Stomach (tissue), 9 donors: Measurements from ENCODE around the gene BSN. TPM values are rescaled to one million over a fixed set of nuclear protein-coding genes. Genes with fewer than 3 reads are reported as not detected.

Experiments
- DNase-seq, 2 donors: peaks; one replicate each; pipeline versions ENCODE4 v3.0.0 to v3.0.0-alpha.2; 2013 to 2019
- H3K27ac ChIP-seq, 5 donors: fragments of 200-600 bp in 4 of 5; sonication (generic) in 4 of 5; one replicate each; pipeline ENCODE4 v1.5.1; 2013 to 2019; ENCODE audit warnings: mild to moderate bottlenecking in 1 of 5, moderate library complexity in 1 of 5
- H3K27me3 ChIP-seq, 3 donors: fragments of 200-600 bp; sonication (generic); one replicate each; pipeline ENCODE4 v1.5.1; 2017 to 2019; ENCODE audit warnings: mixed run types in 1 of 3
- H3K36me3 ChIP-seq, 4 donors: fragments of 200-600 bp; sonication (generic); 1 replicate in 3 of 4; 2 replicates in 1 of 4; pipeline ENCODE4 v1.5.1; 2016 to 2019
- H3K4me1 ChIP-seq, 4 donors: fragments of 200-600 bp; sonication (generic); one replicate each; pipeline ENCODE4 v1.5.1; 2016 to 2019
- H3K4me3 ChIP-seq, 4 donors: fragments of 200-600 bp; sonication (generic) in 3 of 4; one replicate each; pipeline ENCODE4 v1.5.1; 2016 to 2019; ENCODE audit warnings: mild to moderate bottlenecking in 1 of 4
- H3K9me3 ChIP-seq, 4 donors: fragments of 200-600 bp; sonication (generic); one replicate each; pipeline ENCODE4 v1.5.1; 2016 to 2019
- EP300 ChIP-seq: sonication (generic); formaldehyde crosslinking; IDR thresholded peaks from one replicate; pipeline ENCODE4 v1.6.1; 2017; ENCODE audit warnings: antibody characterized with exemption
- POLR2A ChIP-seq, 4 donors: fragments of 450-650 bp; IDR thresholded peaks; one replicate each; pipeline ENCODE4 v1.6.1; 2016; ENCODE audit warnings: antibody characterized with exemption in 4 of 4, control low read depth in 2 of 4, mild to moderate bottlenecking in 1 of 4, moderate library complexity in 1 of 4
- POLR2AphosphoS5 ChIP-seq, 3 donors: sonication (generic); formaldehyde crosslinking; IDR thresholded peaks; one replicate each; pipeline ENCODE4 v1.6.1; 2016; ENCODE audit warnings: antibody characterized with exemption in 3 of 3
- WGBS, 5 donors: extraction: QIAGEN DNeasy Blood & Tissue Kit in 3 of 5; methylation state at CpG; one replicate each; pipeline versions ENCODE4 v1.1.5 to v1.1.7; 2013 to 2018; 5-methylcytosine and 5-hydroxymethylcytosine counted together
- intact Hi-C: fragments of 100-400 bp; cut with DNase I; formaldehyde crosslinking; loops from one replicate; pipeline ENCODE4 v1.15.1; 2023; ENCODE audit warnings: low total_unique reads
- polyA plus RNA-seq, 3 donors: library from polyadenylated mRNA; stranded (reverse); fragments of 200-250 nt; gene quantifications; one replicate each; pipeline ENCODE4 v1.2.3, GENCODE V29; 2013
- total RNA-seq, 5 donors: library from RNA; depleted of rRNA; stranded (reverse); fragments of >200 nt; gene quantifications; one replicate each; pipeline versions ENCODE4 v1.1.0 to v1.2.3, GENCODE V29; 2014 to 2016
- TF ChIP-seq, protein P1 (sequence below), 7 experiments: fragments of 450-650 bp in 4 of 7; fragments of 200-600 bp in 3 of 7; sonication (generic) in 3 of 7; IDR thresholded peaks; one replicate each; pipeline ENCODE4 v1.5.1; 2016 to 2019; ENCODE audit warnings: antibody characterized with exemption in 7 of 7, control low read depth in 2 of 7, mild to moderate bottlenecking in 1 of 7
- donor health status: healthy with polysubstance abuse.
- donor health status: Bipolar disorder and iron deficiency.
- donor health status: healthy.

Gene BSN
- total and polyA plus RNA-seq, 8 donors, result 0.03 to 4.5 (median 0.77) TPM; not detected in 2

DNA sequence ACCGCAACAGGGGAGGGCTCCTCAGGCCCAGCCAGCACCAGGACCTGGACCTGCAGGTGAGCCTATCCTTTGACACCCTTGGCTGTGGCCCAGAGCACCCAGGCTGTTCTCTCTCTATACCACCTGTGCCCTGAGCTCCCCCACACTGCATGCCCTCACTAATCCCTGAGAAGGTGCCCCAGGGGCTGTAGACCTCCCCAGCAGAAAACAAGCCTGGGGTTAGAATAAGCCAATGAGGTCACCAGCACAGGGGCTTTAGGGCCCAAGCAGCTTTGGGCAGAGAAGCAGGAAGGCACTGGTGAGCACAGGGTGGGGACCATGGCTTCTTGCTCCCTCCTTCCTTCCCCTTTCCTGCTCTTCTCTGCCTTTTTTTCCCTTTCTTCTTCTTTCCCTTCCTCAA, 109.6 kb downstream of the BSN start:
- peaks cover 0 to 24% (median 0%) of the 10 kb centered on the region in 3 donors for H3K27me3 ChIP-seq

DNA sequence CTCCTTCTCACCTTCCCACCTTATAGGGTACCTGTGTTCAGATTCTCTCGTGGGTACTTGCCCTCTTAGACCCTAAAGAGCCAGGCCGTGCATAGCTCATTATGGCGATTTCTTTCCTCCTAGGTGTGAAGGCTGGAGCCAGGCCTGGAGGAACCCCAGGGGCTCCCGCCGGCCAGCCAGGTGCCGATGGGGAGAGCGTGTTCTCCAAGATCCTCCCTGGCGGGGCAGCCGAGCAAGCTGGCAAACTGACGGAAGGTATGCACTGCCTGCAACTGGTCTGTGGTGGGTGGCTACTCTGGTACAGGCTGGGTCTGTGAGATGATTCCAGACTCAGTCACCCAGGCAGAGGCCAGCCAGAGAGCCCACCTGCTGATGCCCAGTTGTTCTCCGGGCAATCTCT, 110.0 kb downstream of the BSN start:
- Histone ChIP-seq H3K27ac (no peak overlapping the region), H3K4me3 (no peak overlapping the region), H3K4me1 (peaks cover 0 to 30% (median 11%) of the 10 kb centered on the region in 4 donors), H3K36me3 (no peaks in the 10 kb centered on the region), H3K9me3 (no peaks in the 10 kb centered on the region), H3K27me3 (peaks cover 0 to 24% (median 0%) of the 10 kb centered on the region in 3 donors)
- DNase-seq, result no peak
- WGBS, 5 donors, result 81 to 95% (median 93%) methylated on average over 9 to 11 of the region's 11 CpGs
- TF ChIP-seq, protein P1, sequence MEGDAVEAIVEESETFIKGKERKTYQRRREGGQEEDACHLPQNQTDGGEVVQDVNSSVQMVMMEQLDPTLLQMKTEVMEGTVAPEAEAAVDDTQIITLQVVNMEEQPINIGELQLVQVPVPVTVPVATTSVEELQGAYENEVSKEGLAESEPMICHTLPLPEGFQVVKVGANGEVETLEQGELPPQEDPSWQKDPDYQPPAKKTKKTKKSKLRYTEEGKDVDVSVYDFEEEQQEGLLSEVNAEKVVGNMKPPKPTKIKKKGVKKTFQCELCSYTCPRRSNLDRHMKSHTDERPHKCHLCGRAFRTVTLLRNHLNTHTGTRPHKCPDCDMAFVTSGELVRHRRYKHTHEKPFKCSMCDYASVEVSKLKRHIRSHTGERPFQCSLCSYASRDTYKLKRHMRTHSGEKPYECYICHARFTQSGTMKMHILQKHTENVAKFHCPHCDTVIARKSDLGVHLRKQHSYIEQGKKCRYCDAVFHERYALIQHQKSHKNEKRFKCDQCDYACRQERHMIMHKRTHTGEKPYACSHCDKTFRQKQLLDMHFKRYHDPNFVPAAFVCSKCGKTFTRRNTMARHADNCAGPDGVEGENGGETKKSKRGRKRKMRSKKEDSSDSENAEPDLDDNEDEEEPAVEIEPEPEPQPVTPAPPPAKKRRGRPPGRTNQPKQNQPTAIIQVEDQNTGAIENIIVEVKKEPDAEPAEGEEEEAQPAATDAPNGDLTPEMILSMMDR (IDR thresholded peaks at IDR 0.05), result no peak
- no peak for TF ChIP-seq POLR2AphosphoS5 (IDR thresholded peaks at IDR 0.05)
- no peak for TF ChIP-seq POLR2A (IDR thresholded peaks at IDR 0.05)
- TF ChIP-seq EP300, result no peak
- intact Hi-C loops, result no loop called here

More for the DNA sequence above, 109.6 kb downstream of the BSN start:
- Histone ChIP-seq H3K4me3 (no peak overlapping the region), H3K36me3 (no peaks in the 10 kb centered on the region), H3K27ac (no peak overlapping the region), H3K9me3 (no peaks in the 10 kb centered on the region), H3K4me1 (peaks cover 0 to 25% (median 7%) of the 10 kb centered on the region in 4 donors)
- DNase-seq, result no peak
- 81 to 100% (median 98%) methylated on average over 1 of the region's 1 CpG; no CpG with 5 or more reads in 1 of the 5 donors for WGBS, 5 donors
- TF ChIP-seq POLR2AphosphoS5 (IDR thresholded peaks at IDR 0.05), result no peak
- TF ChIP-seq, protein P1 (IDR thresholded peaks at IDR 0.05), result no peak
- no peak for TF ChIP-seq EP300
- TF ChIP-seq POLR2A (IDR thresholded peaks at IDR 0.05), result no peak
- intact Hi-C loops, result no loop called here

DNA sequence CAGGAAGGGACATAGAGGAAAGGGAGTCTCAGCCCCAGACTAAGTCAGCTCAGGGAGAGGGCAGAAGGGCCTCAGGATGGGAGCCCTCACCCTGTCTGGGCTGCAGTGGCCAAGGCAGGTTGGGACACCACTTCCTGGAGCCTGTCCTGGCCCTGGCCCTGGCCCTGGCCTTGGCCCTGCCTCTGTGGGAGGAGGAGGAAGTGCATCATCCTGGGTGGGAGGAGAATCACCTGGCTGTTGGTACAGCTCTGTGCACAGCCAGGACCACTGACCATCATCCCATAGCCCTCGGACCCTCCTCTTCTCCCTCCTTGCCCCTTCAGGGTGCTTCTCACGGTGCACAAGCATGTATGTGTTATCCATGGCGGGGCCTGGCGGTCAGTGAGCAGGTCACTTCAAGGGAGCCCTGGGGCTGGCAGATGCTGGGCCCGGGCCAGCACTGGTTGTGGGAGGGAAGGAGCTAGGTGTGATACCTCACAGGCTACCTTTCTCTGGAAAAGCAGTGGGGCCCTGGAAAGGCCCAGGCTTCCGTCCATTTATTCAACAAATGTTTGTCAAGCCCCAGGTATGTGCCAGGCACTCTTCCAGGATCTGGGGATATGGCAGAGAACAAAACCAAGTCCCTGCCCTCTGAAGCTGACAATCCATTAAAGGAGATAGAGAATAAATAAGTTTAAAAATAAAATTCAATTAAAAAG, 111.7 kb downstream of the BSN start:
- Histone ChIP-seq H3K4me1 (peaks cover 0 to 33% (median 12%) of the 10 kb centered on the region in 4 donors), H3K9me3 (no peaks in the 10 kb centered on the region), H3K27me3 (peaks cover 0 to 24% (median 0%) of the 10 kb centered on the region in 3 donors), H3K27ac (peak overlapping the region; percentile 6 to 67 (median 33)), H3K4me3 (no peak overlapping the region), H3K36me3 (no peaks in the 10 kb centered on the region)
- intact Hi-C loops, result loop anchor here (5.0 kb wide), 1 partner anchor 124 kb away; no protein-coding TSS in a partner anchor
- WGBS, 5 donors, result 39 to 60% (median 49%) methylated on average over 6 of the region's 6 CpGs
- DNase-seq, result peak in 1 of 2 donors; percentile 69
- TF ChIP-seq, protein P1 (IDR thresholded peaks at IDR 0.05), result no peak
- TF ChIP-seq POLR2A (IDR thresholded peaks at IDR 0.05), result no peak
- TF ChIP-seq EP300, result no peak
- no peak for TF ChIP-seq POLR2AphosphoS5 (IDR thresholded peaks at IDR 0.05)

DNA sequence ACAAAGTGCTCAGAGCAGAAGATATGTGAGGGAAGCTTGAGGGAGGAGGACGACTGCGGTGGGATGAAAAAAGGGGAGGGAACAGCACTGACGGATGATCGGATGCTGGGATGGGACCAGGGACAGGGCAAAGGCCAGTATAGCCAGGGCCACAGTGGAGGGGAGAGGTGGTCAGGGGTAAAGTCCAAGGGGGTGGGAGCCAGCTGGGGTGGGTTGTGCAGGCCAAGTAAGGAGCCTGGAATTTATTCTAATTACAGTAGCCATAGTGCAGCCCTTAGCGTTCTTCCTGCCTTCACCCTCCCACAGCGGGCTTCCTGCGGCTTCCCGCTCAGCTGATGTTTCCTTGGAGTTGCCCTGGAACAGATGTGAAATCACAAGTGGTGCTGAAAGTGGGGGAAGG, 112.3 kb downstream of the BSN start:
- no peaks in the 10 kb centered on the region for H3K36me3 ChIP-seq
- TF ChIP-seq, protein P1 (IDR thresholded peaks at IDR 0.05), result no peak
- TF ChIP-seq POLR2A (IDR thresholded peaks at IDR 0.05) (no peak), POLR2AphosphoS5 (IDR thresholded peaks at IDR 0.05) (no peak), EP300 (no peak)
- H3K27ac ChIP-seq, result peak overlapping the region in 3 of 5 donors; percentile 33 to 67 (median 45)
- H3K4me1 ChIP-seq, result peaks cover 0 to 33% (median 12%) of the 10 kb centered on the region in 4 donors
- 26 to 62% (median 44%) methylated on average over 8 of the region's 8 CpGs for WGBS, 5 donors
- intact Hi-C loops, result loop anchor here (5.0 kb wide), 1 partner anchor 124 kb away; no protein-coding TSS in a partner anchor
- no peaks in the 10 kb centered on the region for H3K9me3 ChIP-seq
- no peak for DNase-seq
- H3K27me3 ChIP-seq, result peaks cover 0 to 24% (median 0%) of the 10 kb centered on the region in 3 donors
- no peak overlapping the region for H3K4me3 ChIP-seq
